HG02938 (cell line): ENCODE measurements around the gene DCAF15.
"Not testable (repeated sequence)": the region's sequence is repeated elsewhere in the genome, so short reads cannot be mapped to it uniquely, and the experiment has no call there.

ENCODE experiments used
- ATAC-seq: cut with Tn5 transposase; IDR thresholded peaks from one replicate; pipeline ENCODE4 v1.9.1; 2021; ENCODE audit warnings: mild to moderate bottlenecking, moderate library complexity; ENCODE audit not compliant: unreplicated experiment

The DCAF15 gene

GRCh38 chr19:13973479-13973878 lies 21.2 kb downstream of the DCAF15 start:
- not testable (repeated sequence) for ATAC-seq

GRCh38 chr19:13974073-13974472 lies 21.8 kb downstream of the DCAF15 start:
- ATAC-seq = no peak

- no peak for ATAC-seq
Observed at GRCh38 chr19:13975870-13976269, 23.6 kb downstream of the DCAF15 start.

GRCh38 chr19:13976446-13976845 lies 24.1 kb downstream of the DCAF15 start:
- no peak for ATAC-seq

- ATAC-seq = no peak
Observed at GRCh38 chr19:13977803-13978202, 25.5 kb downstream of the DCAF15 start.

- ATAC-seq = no peak
Observed at GRCh38 chr19:13978351-13979243, 26.3 kb downstream of the DCAF15 start.

- ATAC-seq = no peak
Observed at GRCh38 chr19:13979244-13979615, 26.9 kb downstream of the DCAF15 start.

GRCh38 chr19:13979686-13980085 lies 27.4 kb downstream of the DCAF15 start:
- no peak for ATAC-seq

- ATAC-seq = no peak
Observed at GRCh38 chr19:13980340-13980739, 28.0 kb downstream of the DCAF15 start.

GRCh38 chr19:13981021-13981420 lies 28.7 kb downstream of the DCAF15 start:
- no peak for ATAC-seq

- ATAC-seq = no peak
Observed at GRCh38 chr19:13981467-13981866, 29.2 kb downstream of the DCAF15 start.

- no peak for ATAC-seq
Observed at GRCh38 chr19:13981988-13982501, 29.7 kb downstream of the DCAF15 start.

- ATAC-seq = no peak
Observed at GRCh38 chr19:13982773-13983172, 30.5 kb downstream of the DCAF15 start.

GRCh38 chr19:13983213-13983889 lies 31.0 kb downstream of the DCAF15 start:
- ATAC-seq = no peak

GRCh38 chr19:13984186-13984585 lies 31.9 kb downstream of the DCAF15 start:
- no peak for ATAC-seq

GRCh38 chr19:13984875-13985741 lies 32.8 kb downstream of the DCAF15 start:
- no peak for ATAC-seq

- ATAC-seq = peak; percentile 13
Observed at GRCh38 chr19:13985771-13986347, 33.5 kb downstream of the DCAF15 start.

GRCh38 chr19:13986348-13986904 lies 34.1 kb downstream of the DCAF15 start:
- peak; percentile 69 for ATAC-seq

- ATAC-seq = no peak
Observed at GRCh38 chr19:13987101-13987890, 35.0 kb downstream of the DCAF15 start.

- ATAC-seq = no peak
Observed at GRCh38 chr19:13989487-13989886, 37.2 kb downstream of the DCAF15 start.
